HCT116 (cell line): ENCODE measurements around the gene VIPR1.

ENCODE experiments used
- CTCF ChIP-seq, 3 experiments: fragments of 200-600 bp in 1 of 3; sonication (generic) in 1 of 3; IDR thresholded peaks in 2 of 3; conservative IDR thresholded peaks in 1 of 3; 2 replicates each; pipeline ENCODE4 v1.5.1; 2012 to 2017; ENCODE audit warnings: low read depth in 2 of 3, low read length in 2 of 3, antibody characterized with exemption in 1 of 3, borderline replicate concordance in 1 of 3, control low read depth in 1 of 3, mild to moderate bottlenecking in 1 of 3, mixed read lengths in 1 of 3, mixed run types in 1 of 3, moderate library complexity in 1 of 3; ENCODE audit not compliant: insufficient read depth in 1 of 3
- JUND ChIP-seq: IDR thresholded peaks from 2 replicates; pipeline ENCODE4 v1.6.1; 2012
- POLR2AphosphoS5 ChIP-seq: IDR thresholded peaks from 2 replicates; pipeline ENCODE4 v1.6.1; 2011; ENCODE audit warnings: mild to moderate bottlenecking, low read depth, low read length, moderate library complexity

- TF ChIP-seq JUND (no peak), CTCF (IDR thresholded peaks at IDR 0.05 in 2 of 3, conservative IDR thresholded peaks at IDR 0.05 in 1 of 3; ENCODE audit: borderline replicate concordance in 1 of 3, insufficient read depth in 1 of 3, low read depth in 2 of 3, low read length in 2 of 3) (no peak), POLR2AphosphoS5 (no peak)
Observed at GRCh38 chr3:42511201-42511600, 8.8 kb downstream of the VIPR1 start.
